HepG2 (cell line): Measurements from ENCODE around the gene SOX9. TPM values are rescaled to one million over a fixed set of nuclear protein-coding genes. Genes with fewer than 3 reads are reported as not detected.

Experiments used
- ATF7-NPFF ChIP-seq: sonication (generic); formaldehyde crosslinking; IDR thresholded peaks from 2 replicates; pipeline ENCODE4 v1.8.1; 2023; ENCODE audit warnings: mild to moderate bottlenecking, low read depth, missing genetic modification reagents, moderate library complexity
- ELF1 ChIP-seq: sonication (generic); formaldehyde crosslinking; IDR thresholded peaks from 2 replicates; pipeline ENCODE4 v1.4.0; 2020; ENCODE audit warnings: missing genetic modification reagents
- FOXP4 ChIP-seq: sonication (generic); formaldehyde crosslinking; IDR thresholded peaks from 2 replicates; pipeline ENCODE4 v1.4.0; 2020; ENCODE audit warnings: missing genetic modification reagents
- GTF2F1 ChIP-seq: fragments of 150-350 bp; IDR thresholded peaks from 2 replicates; pipeline ENCODE4 v1.6.1; 2014; ENCODE audit warnings: low read length
- HMGA1 ChIP-seq: sonication (generic); formaldehyde crosslinking; conservative IDR thresholded peaks from 2 replicates; pipeline ENCODE4 v1.4.0; 2020; ENCODE audit warnings: missing genetic modification reagents
- JUNB ChIP-seq: sonication (generic); formaldehyde crosslinking; IDR thresholded peaks from 2 replicates; pipeline ENCODE4 v1.8.0; 2022; ENCODE audit warnings: missing genetic modification reagents, mild to moderate bottlenecking, borderline replicate concordance
- LCORL ChIP-seq, 2 experiments: fragments of 450-650 bp in 1 of 2; sonication (generic) in 1 of 2; formaldehyde crosslinking in 1 of 2; IDR thresholded peaks; 2 replicates each; pipeline versions ENCODE4 v1.5.0 to v1.6.1; 2017 to 2020; ENCODE audit warnings: antibody characterized with exemption in 1 of 2, missing genetic modification reagents in 1 of 2
- PITX1 ChIP-seq: sonication (generic); formaldehyde crosslinking; IDR thresholded peaks from 2 replicates; pipeline ENCODE4 v1.5.1; 2020; ENCODE audit warnings: mild to moderate bottlenecking, missing genetic modification reagents
- SOX6 ChIP-seq, 2 experiments: fragments of 450-650 bp in 1 of 2; sonication (generic) in 1 of 2; formaldehyde crosslinking in 1 of 2; IDR thresholded peaks; 2 replicates each; pipeline versions ENCODE4 v1.4.0 to v1.6.1; 2017 to 2020; ENCODE audit warnings: antibody characterized with exemption in 1 of 2, mild to moderate bottlenecking in 1 of 2, missing genetic modification reagents in 1 of 2
- TAF15 ChIP-seq: fragments of 200-400 bp; formaldehyde crosslinking; IDR thresholded peaks from one replicate; pipeline ENCODE4 v1.6.1; 2018; ENCODE audit warnings: mild to moderate bottlenecking, low read depth, low read length; ENCODE audit not compliant: poor library complexity, severe bottlenecking
- ZFY ChIP-seq: sonication (generic); formaldehyde crosslinking; IDR thresholded peaks from 2 replicates; pipeline ENCODE4 v1.4.0; 2020; ENCODE audit warnings: missing genetic modification reagents
- ZNF121 ChIP-seq: sonication (generic); formaldehyde crosslinking; IDR thresholded peaks from 2 replicates; pipeline ENCODE4 v1.5.0; 2020; ENCODE audit warnings: mild to moderate bottlenecking, missing genetic modification reagents
- ZNF142 ChIP-seq: sonication (generic); formaldehyde crosslinking; IDR thresholded peaks from 2 replicates; pipeline ENCODE4 v1.4.0; 2020; ENCODE audit warnings: missing genetic modification reagents
- ZNF484 ChIP-seq: sonication (generic); formaldehyde crosslinking; IDR thresholded peaks from 2 replicates; pipeline ENCODE4 v1.5.1; 2020; ENCODE audit warnings: mild to moderate bottlenecking, low read depth, missing genetic modification reagents, borderline replicate concordance
- ZNF512B ChIP-seq: sonication (generic); formaldehyde crosslinking; IDR thresholded peaks from 2 replicates; pipeline ENCODE4 v1.5.1; 2020; ENCODE audit warnings: missing genetic modification reagents, mild to moderate bottlenecking, borderline replicate concordance
- ZNF547 ChIP-seq: sonication (generic); formaldehyde crosslinking; IDR thresholded peaks from 2 replicates; pipeline ENCODE4 v1.5.1; 2020; ENCODE audit warnings: mild to moderate bottlenecking, missing genetic modification reagents
- ZNF572 ChIP-seq: sonication (generic); formaldehyde crosslinking; IDR thresholded peaks from 2 replicates; pipeline ENCODE4 v1.5.1; 2020; ENCODE audit warnings: mild to moderate bottlenecking, missing genetic modification reagents
- ZNF7 ChIP-seq: IDR thresholded peaks from 2 replicates; pipeline ENCODE4 v1.6.1; 2016; ENCODE audit warnings: missing biosample characterization, missing genetic modification reagents
- polyA plus RNA-seq, 8 experiments: library from polyadenylated mRNA; depleted of rRNA in 3 of 8; stranded (reverse) in 7 of 8; unstranded in 1 of 8; fragments of >200 nt; fragmentation: Illumina TruSeq in 4 of 8; extraction: Trizol in 4 of 8; gene quantifications; 2 replicates each; pipeline versions ENCODE4 v1.2.1 to v1.2.3, GENCODE V29; 2011 to 2016; ENCODE audit warnings: low read depth in 4 of 8, missing spikeins in 1 of 8, mixed read lengths in 1 of 8; ENCODE audit not compliant: insufficient read depth in 1 of 8
- total RNA-seq, 5 experiments: library from RNA; depleted of rRNA; stranded (reverse); fragments of >200 nt; fragmentation: Illumina TruSeq; extraction: Trizol; gene quantifications; 2 replicates each; pipeline ENCODE4 v1.2.3, GENCODE V29; 2016; ENCODE audit warnings: low read depth in 1 of 5

The SOX9 gene
- total and polyA plus RNA-seq, 2 of the 13 experiments (the other 11 are each of a cell fraction or from before 2014, with no cell fraction given) = 16.1 to 27.6 TPM

GRCh38 chr17:72122765-72123529 is 2.1 kb downstream of the SOX9 start (continued):
- TF ChIP-seq ELF1 (0 out of 2 replicates have a peak, but pooled peaks have one; percentile 33), LCORL (IDR thresholded peaks at IDR 0.05) (no peak), LCORL (CRISPR knock-in tag; IDR thresholded peaks at IDR 0.05) (peak; percentile 71; the same call in 1 of the 2 replicates), ZNF572 (CRISPR knock-in tag) (no peak), SOX6 (IDR thresholded peaks at IDR 0.05) (no peak), SOX6 (CRISPR knock-in tag; IDR thresholded peaks at IDR 0.05) (peak; percentile 90), ZFY (0 out of 2 replicates have a peak, but pooled peaks have one; percentile 15), ZNF484 (CRISPR knock-in tag) (no peak), TAF15 (peak; percentile 83), JUNB (CRISPR knock-in tag) (no peak; the same call in none of the 2 replicates), GTF2F1 (no peak), PITX1 (CRISPR knock-in tag) (peak; percentile 89), ZNF547 (CRISPR knock-in tag) (no peak; the same call in 1 of the 2 replicates), ZNF121 (no peak), ATF7-NPFF (CRISPR knock-in tag) (no peak; the same call in 1 of the 2 replicates), ZNF142 (CRISPR knock-in tag) (no peak), HMGA1 (no peak), ZNF7 (CRISPR knock-in tag) (no peak), FOXP4 (peak; percentile 90), ZNF512B (peak; percentile 68; the same call in 1 of the 2 replicates)
